IMR-90 (cell line): ENCODE results near the gene FADS2. TPM values are rescaled to one million over a fixed set of nuclear protein-coding genes. Genes with fewer than 3 reads are reported as not detected.

Experiments
- ATAC-seq: fragments of 200-7000 bp; cut with Tn5 transposase; 2 replicates; pipeline ENCODE4 v1.9.1; 2020; ENCODE audit warnings: low read depth, mild to moderate bottlenecking, moderate library complexity
- BruUV-seq: library from RNA; stranded (reverse); fragments of 400-500 nt; replicated peaks from 2 replicates; lab custom pipeline; 2021; lab: Mats Ljungman, UMichigan
- CTCF ChIA-PET: fragments of 300-600 bp; formaldehyde crosslinking; extraction: SDS; loops from one replicate; lab custom pipeline; 2021; ENCODE audit warnings: antibody characterized with exemption; lab: Yijun Ruan, JAX
- POLR2A ChIA-PET: fragments of 300-600 bp; sonication (Branson Sonifier 250); formaldehyde crosslinking; loops from one replicate; lab custom pipeline; 2022; ENCODE audit warnings: antibody characterized with exemption; ENCODE audit not compliant: unreplicated experiment; lab: Charles Lee
- DNase-seq: peaks from one replicate; pipeline ENCODE4 v3.0.0; 2013
- H2AFZ ChIP-seq: replicated peaks from 2 replicates; pipeline ENCODE3; 2013; ENCODE audit warnings: low read length, mild to moderate bottlenecking; ENCODE audit not compliant: poor library complexity
- H2AK5ac ChIP-seq: 2 replicates; pipeline ENCODE4 v1.6.1; 2013; ENCODE audit warnings: low read depth, low read length, inconsistent platforms
- H2AK9ac ChIP-seq: replicated peaks from 2 replicates; pipeline ENCODE3; 2013; ENCODE audit warnings: mild to moderate bottlenecking, low read depth, low read length, moderate library complexity; ENCODE audit not compliant: poor library complexity
- H2BK120ac ChIP-seq: 2 replicates; pipeline ENCODE4 v1.6.1; 2013; ENCODE audit warnings: low read depth, low read length, inconsistent platforms
- H2BK15ac ChIP-seq: 3 replicates; pipeline ENCODE4 v1.6.1; 2013; ENCODE audit warnings: low read depth, low read length, inconsistent platforms
- H2BK20ac ChIP-seq: 2 replicates; pipeline ENCODE4 v1.6.1; 2013; ENCODE audit warnings: low read depth, mild to moderate bottlenecking, inconsistent platforms, low read length, moderate library complexity
- H2BK5ac ChIP-seq: 2 replicates; pipeline ENCODE4 v1.6.1; 2013; ENCODE audit warnings: mild to moderate bottlenecking, low read depth, low read length, inconsistent platforms; ENCODE audit not compliant: poor library complexity, severe bottlenecking
- H3K14ac ChIP-seq: replicated peaks from 2 replicates; pipeline ENCODE4 v1.6.1; 2013; ENCODE audit warnings: low read depth, low read length, inconsistent platforms
- H3K18ac ChIP-seq: 2 replicates; pipeline ENCODE4 v1.6.1; 2013; ENCODE audit warnings: low read depth, low read length, control low read depth
- H3K23ac ChIP-seq: 2 replicates; pipeline ENCODE4 v1.6.1; 2013; ENCODE audit warnings: low read depth, low read length, inconsistent platforms
- H3K27ac ChIP-seq: 2 replicates; pipeline ENCODE4 v1.5.1; 2013; ENCODE audit warnings: mild to moderate bottlenecking, control low read depth, low read length; ENCODE audit not compliant: insufficient read depth
- H3K27me3 ChIP-seq: 2 replicates; pipeline ENCODE4 v1.6.1; 2013; ENCODE audit warnings: low read length; ENCODE audit not compliant: control insufficient read depth, insufficient read depth
- H3K36me3 ChIP-seq: 2 replicates; pipeline ENCODE4 v1.6.1; 2013; ENCODE audit warnings: low read length, mixed read lengths; ENCODE audit not compliant: control insufficient read depth, insufficient read depth
- H3K4ac ChIP-seq: 2 replicates; pipeline ENCODE4 v1.6.1; 2013; ENCODE audit warnings: low read depth, low read length, inconsistent platforms
- H3K4me1 ChIP-seq: 2 replicates; pipeline ENCODE4 v1.6.1; 2013; ENCODE audit warnings: low read length, mixed read lengths; ENCODE audit not compliant: control insufficient read depth, insufficient read depth
- H3K4me2 ChIP-seq: 2 replicates; pipeline ENCODE4 v1.6.1; 2013; ENCODE audit warnings: low read depth, mild to moderate bottlenecking, control low read depth, low read length, moderate library complexity
- H3K4me3 ChIP-seq: 2 replicates; pipeline ENCODE4 v1.5.1; 2013; ENCODE audit warnings: low read depth, mild to moderate bottlenecking, control low read depth, low read length, moderate library complexity; ENCODE audit not compliant: insufficient read depth
- H3K56ac ChIP-seq: 2 replicates; pipeline ENCODE4 v1.6.1; 2013; ENCODE audit warnings: low read length, inconsistent platforms; ENCODE audit not compliant: insufficient read depth; ENCODE audit errors: extremely low read depth
- H3K79me1 ChIP-seq, 2 experiments: 2 replicates each; pipeline ENCODE4 v1.6.1; 2013; ENCODE audit warnings: low read length in 2 of 2, inconsistent platforms in 1 of 2, low read depth in 1 of 2
- H3K9ac ChIP-seq: 2 replicates; pipeline ENCODE4 v1.6.1; 2013; ENCODE audit warnings: low read depth, low read length, control low read depth
- H3K9me1 ChIP-seq: 2 replicates; pipeline ENCODE4 v1.6.1; 2013; ENCODE audit warnings: low read length, inconsistent platforms; ENCODE audit not compliant: insufficient read depth
- H3K9me3 ChIP-seq: 2 replicates; pipeline ENCODE4 v1.6.1; 2013; ENCODE audit warnings: low read length; ENCODE audit not compliant: control insufficient read depth, insufficient read depth
- H4K20me1 ChIP-seq: 2 replicates; pipeline ENCODE4 v1.6.1; 2013; ENCODE audit warnings: low read length, inconsistent platforms; ENCODE audit not compliant: insufficient read depth
- H4K5ac ChIP-seq: 2 replicates; pipeline ENCODE4 v1.6.1; 2013; ENCODE audit warnings: mild to moderate bottlenecking, low read depth, low read length, control low read depth
- H4K8ac ChIP-seq, 2 experiments: 2 replicates each; pipeline ENCODE4 v1.6.1; 2013; ENCODE audit warnings: low read depth in 2 of 2, low read length in 2 of 2, control low read depth in 1 of 2, inconsistent platforms in 1 of 2
- H4K91ac ChIP-seq: 2 replicates; pipeline ENCODE4 v1.6.1; 2013; ENCODE audit warnings: low read depth, low read length, inconsistent platforms; ENCODE audit not compliant: insufficient read depth
- FOS ChIP-seq: fragments of 150-350 bp; IDR thresholded peaks from 2 replicates; pipeline ENCODE4 v1.6.1; 2016; ENCODE audit warnings: low read depth, low read length
- MAZ ChIP-seq: IDR thresholded peaks from 2 replicates; pipeline ENCODE4 v1.6.1; 2012; ENCODE audit warnings: low read depth, mild to moderate bottlenecking, low read length, improper control_type of control experiment, moderate library complexity, borderline replicate concordance
- RAD21 ChIP-seq: IDR thresholded peaks from 2 replicates; pipeline ENCODE4 v1.6.1; 2012; ENCODE audit warnings: low read length, improper control_type of control experiment
- SMC3 ChIP-seq: fragments of 150-350 bp; IDR thresholded peaks from 2 replicates; pipeline ENCODE4 v1.6.1; 2016; ENCODE audit warnings: low read depth, mild to moderate bottlenecking, antibody characterized with exemption, low read length, moderate library complexity
- WGBS, 2 experiments: methylation state at CpG; one replicate each; pipeline versions ENCODE4 v1.1.5 to v1.1.7; 2013; ENCODE audit warnings: missing lambda C conversion rate in 2 of 2; ENCODE audit not compliant: insufficient read length in 1 of 2; ENCODE audit errors: extremely low coverage in 2 of 2; 5-methylcytosine and 5-hydroxymethylcytosine counted together
- dilution Hi-C: fragments of 300-500 bp; cut with HindIII; formaldehyde crosslinking; loops from one replicate; pipeline ENCODE4 v1.14.3; 2018; ENCODE audit warnings: low sequenced_read_pairs; ENCODE audit not compliant: unreplicated experiment
- in situ Hi-C: fragments of 300-500 bp; cut with MboI; formaldehyde crosslinking; loops from 3 replicates; pipeline ENCODE4 v1.14.3; 2019; ENCODE audit warnings: low sequenced_read_pairs, inconsistent platforms, mixed read lengths
- intact Hi-C: fragments of 100-400 bp; cut with micrococcal nuclease; formaldehyde crosslinking; loops from 2 replicates; pipeline ENCODE4 v1.10.0; 2022
- polyA plus RNA-seq, 3 experiments: library from polyadenylated mRNA; depleted of rRNA; stranded (reverse); fragments of >200 nt; gene quantifications; 2 replicates each; pipeline ENCODE4 v1.2.3, GENCODE V29; 2012; ENCODE audit warnings: low replicate concordance in 1 of 3
- total RNA-seq: library from RNA; depleted of rRNA; stranded (reverse); fragments of >200 nt; gene quantifications from 2 replicates; pipeline ENCODE4 v1.2.3, GENCODE V29; 2012
- TF ChIP-seq, protein P1 (sequence below): conservative IDR thresholded peaks from 2 replicates; pipeline ENCODE4 v1.5.1; 2012; ENCODE audit warnings: mild to moderate bottlenecking, low read depth, low read length, improper control_type of control experiment

The FADS2 gene
- total and polyA plus RNA-seq, 2 of the 4 experiments (the other 2 are of a cell fraction) = 33.3 to 88.4 TPM

DNA sequence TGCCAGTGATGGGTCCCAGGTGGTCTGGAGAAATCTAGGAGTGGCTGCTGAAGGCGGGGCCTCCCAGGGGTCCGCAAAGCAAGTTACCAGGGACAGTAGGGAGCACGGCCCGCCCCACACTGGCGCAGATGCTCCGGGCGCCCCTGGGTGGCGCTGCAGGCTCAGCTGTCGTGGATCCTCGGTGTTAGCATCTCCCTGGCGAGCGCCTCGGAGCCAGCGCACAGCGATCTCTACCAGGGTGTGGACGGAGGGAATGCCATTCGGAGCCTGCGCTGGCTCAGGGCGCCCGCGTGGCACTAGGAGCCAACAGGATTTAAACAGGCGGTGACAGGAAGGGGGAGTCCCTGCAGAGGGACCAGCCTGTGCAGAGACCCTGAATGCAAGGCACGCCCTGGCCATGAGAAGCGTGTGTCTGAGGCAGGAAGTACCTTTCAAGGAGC is 43.1 kb downstream of the FADS2 start:
- intact Hi-C loops = loop anchor here (1.0 to 5.0 kb wide), 6 partner anchors 26 to 506 kb away; no protein-coding TSS in a partner anchor

More for the DNA sequence above, 43.1 kb downstream of the FADS2 start:
- TF ChIP-seq, protein P1, sequence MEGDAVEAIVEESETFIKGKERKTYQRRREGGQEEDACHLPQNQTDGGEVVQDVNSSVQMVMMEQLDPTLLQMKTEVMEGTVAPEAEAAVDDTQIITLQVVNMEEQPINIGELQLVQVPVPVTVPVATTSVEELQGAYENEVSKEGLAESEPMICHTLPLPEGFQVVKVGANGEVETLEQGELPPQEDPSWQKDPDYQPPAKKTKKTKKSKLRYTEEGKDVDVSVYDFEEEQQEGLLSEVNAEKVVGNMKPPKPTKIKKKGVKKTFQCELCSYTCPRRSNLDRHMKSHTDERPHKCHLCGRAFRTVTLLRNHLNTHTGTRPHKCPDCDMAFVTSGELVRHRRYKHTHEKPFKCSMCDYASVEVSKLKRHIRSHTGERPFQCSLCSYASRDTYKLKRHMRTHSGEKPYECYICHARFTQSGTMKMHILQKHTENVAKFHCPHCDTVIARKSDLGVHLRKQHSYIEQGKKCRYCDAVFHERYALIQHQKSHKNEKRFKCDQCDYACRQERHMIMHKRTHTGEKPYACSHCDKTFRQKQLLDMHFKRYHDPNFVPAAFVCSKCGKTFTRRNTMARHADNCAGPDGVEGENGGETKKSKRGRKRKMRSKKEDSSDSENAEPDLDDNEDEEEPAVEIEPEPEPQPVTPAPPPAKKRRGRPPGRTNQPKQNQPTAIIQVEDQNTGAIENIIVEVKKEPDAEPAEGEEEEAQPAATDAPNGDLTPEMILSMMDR = peak; percentile 96
- TF ChIP-seq FOS (no peak), RAD21 (peak; percentile 94), MAZ (peak; percentile 71; the same call in 1 of the 2 replicates), SMC3 (peak; percentile 89)
- Histone ChIP-seq H3K9ac (peak overlapping the region; percentile 16; the same call in 1 of the 2 replicates), H3K36me3 (peaks cover 6% of the 10 kb centered on the region; the same call in 1 of the 2 replicates), H3K23ac (no peak overlapping the region; the same call in 1 of the 2 replicates), H3K56ac (no peak overlapping the region), H3K4ac (peak overlapping the region; percentile 66), H4K8ac (peak overlapping the region in 1 of 2 experiments; percentile 71; a peak in 2 of 4 replicates), H3K27me3 (no peaks in the 10 kb centered on the region), H2AK5ac (peak overlapping the region; percentile 2; the same call in 1 of the 2 replicates), H3K18ac (no peak overlapping the region), H3K4me1 (peaks cover 2% of the 10 kb centered on the region), H2BK15ac (no peak overlapping the region), H3K4me3 (no peak overlapping the region), H3K27ac (no peak overlapping the region), H3K9me1 (no peaks in the 10 kb centered on the region), H2BK120ac (peak overlapping the region; percentile 61; the same call in 1 of the 2 replicates), H3K79me1 (no peaks in the 10 kb centered on the region), H3K14ac (peak overlapping the region; percentile 82), H4K20me1 (no peaks in the 10 kb centered on the region; the same call in 1 of the 2 replicates), H2AK9ac (peak overlapping the region; percentile 74), H4K91ac (peak overlapping the region; percentile 68; the same call in 1 of the 2 replicates), H3K9me3 (no peaks in the 10 kb centered on the region), H4K5ac (0 out of 2 replicates have a peak overlapping the region, but pooled peaks have one; percentile 36), H2BK5ac (no peak overlapping the region), H3K4me2 (peak overlapping the region; percentile 78), H2AFZ (peak overlapping the region; percentile 90), H2BK20ac (no peak overlapping the region)
- in situ Hi-C loops = loop anchor here (25.0 kb wide), 1 partner anchor 441 kb away; no protein-coding TSS in a partner anchor
- ChIA-PET CTCF (interaction anchor here (0.9 to 1.6 kb wide), 8 partner anchors 14 to 237 kb away, joined by 3 to 9 read pairs (median 3); partner anchors contain the start of gene BEST1), POLR2A (no interaction called here)
- no TSS peak for BruUV-seq
- ATAC-seq (peak; percentile 98), DNase-seq (peak; percentile 67)
- dilution Hi-C loops = no loop called here
- 11% methylated on average over 18 of the region's 24 CpGs; no CpG with 5 or more reads in 1 of the 2 experiments for WGBS, 2 experiments
